Activated naive CD8-positive, alpha-beta T cell treated with anti-CD3 and anti-CD28 coated beads for 36 hours (primary cell): ENCODE data around the gene PNRC2. TPM values are rescaled to one million over a fixed set of nuclear protein-coding genes. Genes with fewer than 3 reads are reported as not detected.
A peak's percentile ranks its signal among the peaks of the same experiment; 100 is the strongest.
"Not testable (repeated sequence)": the region's sequence is repeated elsewhere in the genome, so short reads cannot be mapped to it uniquely, and the experiment has no call there.

Source experiments
- DNase-seq: peaks from one replicate; pipeline ENCODE4 v3.0.0; 2021
- H3K27ac Mint-ChIP-seq: one replicate; pipeline ENCODE4 v1.8.0; 2022; ENCODE audit warnings: mild to moderate bottlenecking, moderate library complexity, mixed read lengths
- H3K27me3 Mint-ChIP-seq: one replicate; pipeline ENCODE4 v1.8.0; 2022; ENCODE audit warnings: mild to moderate bottlenecking, mixed read lengths
- H3K36me3 Mint-ChIP-seq: one replicate; pipeline ENCODE4 v1.8.0; 2021; ENCODE audit warnings: mild to moderate bottlenecking, mixed read lengths
- H3K4me1 Mint-ChIP-seq: one replicate; pipeline ENCODE4 v1.8.0; 2021; ENCODE audit warnings: mixed read lengths
- H3K4me3 Mint-ChIP-seq: one replicate; pipeline ENCODE4 v1.8.0; 2022; ENCODE audit warnings: mild to moderate bottlenecking, moderate library complexity, mixed read lengths
- H3K9me3 Mint-ChIP-seq: one replicate; pipeline ENCODE4 v1.8.0; 2022; ENCODE audit warnings: mixed read lengths
- total RNA-seq, 2 experiments: library from RNA; stranded (reverse); gene quantifications; one replicate each; pipeline ENCODE4 v1.2.3, GENCODE V29; 2021

Gene PNRC2
- total RNA-seq, 2 experiments from 2014 or later = 162 to 165 TPM

GRCh38 chr1:23964790-23965740 lies 5.4 kb downstream of the PNRC2 start:
- no peaks in the 10 kb centered on the region for H3K27me3 Mint-ChIP-seq
- H3K27ac Mint-ChIP-seq = peak overlapping the region; percentile 76
- peaks cover 69% of the 10 kb centered on the region for H3K4me1 Mint-ChIP-seq
- no peak for DNase-seq
- peaks cover 51% of the 10 kb centered on the region for H3K36me3 Mint-ChIP-seq
- H3K9me3 Mint-ChIP-seq = no peaks in the 10 kb centered on the region
- peak overlapping the region; percentile 39 for H3K4me3 Mint-ChIP-seq

- no peaks in the 10 kb centered on the region for H3K9me3 Mint-ChIP-seq
- H3K4me1 Mint-ChIP-seq = peaks cover 59% of the 10 kb centered on the region
- H3K36me3 Mint-ChIP-seq = peaks cover 38% of the 10 kb centered on the region
- no peak for DNase-seq
- peak overlapping the region; percentile 11 for H3K27ac Mint-ChIP-seq
- H3K27me3 Mint-ChIP-seq = no peaks in the 10 kb centered on the region
- H3K4me3 Mint-ChIP-seq = no peak overlapping the region
These were observed 7.4 kb downstream of the PNRC2 start for GRCh38 chr1:23966973-23967493.

GRCh38 chr1:23967871-23968270 lies 8.2 kb downstream of the PNRC2 start:
- Mint-ChIP-seq H3K9me3 (no peaks in the 10 kb centered on the region), H3K27ac (peak overlapping the region; percentile 47), H3K4me3 (no peak overlapping the region), H3K27me3 (no peaks in the 10 kb centered on the region), H3K36me3 (peaks cover 38% of the 10 kb centered on the region), H3K4me1 (peaks cover 58% of the 10 kb centered on the region)
- no peak for DNase-seq

- H3K27me3 Mint-ChIP-seq = peaks cover 3% of the 10 kb centered on the region
These were observed 17.7 kb downstream of the PNRC2 start for GRCh38 chr1:23977187-23977853.

GRCh38 chr1:23977854-23978191 lies 18.2 kb downstream of the PNRC2 start:
- Mint-ChIP-seq H3K9me3 (no peaks in the 10 kb centered on the region), H3K4me1 (peaks cover 47% of the 10 kb centered on the region), H3K36me3 (peaks cover 59% of the 10 kb centered on the region), H3K27me3 (peaks cover 3% of the 10 kb centered on the region), H3K4me3 (peak overlapping the region; percentile 97), H3K27ac (peak overlapping the region; percentile 100)
- no peak for DNase-seq

More at GRCh38 chr1:23977187-23977853, 17.7 kb downstream of the PNRC2 start:
- no peaks in the 10 kb centered on the region for H3K9me3 Mint-ChIP-seq
- H3K36me3 Mint-ChIP-seq = peaks cover 62% of the 10 kb centered on the region
- peaks cover 49% of the 10 kb centered on the region for H3K4me1 Mint-ChIP-seq
- DNase-seq = no peak
- peak overlapping the region; percentile 100 for H3K27ac Mint-ChIP-seq
- H3K4me3 Mint-ChIP-seq = peak overlapping the region; percentile 97

- Mint-ChIP-seq H3K4me3 (peak overlapping the region; percentile 97), H3K4me1 (peaks cover 45% of the 10 kb centered on the region), H3K36me3 (peaks cover 53% of the 10 kb centered on the region), H3K9me3 (no peaks in the 10 kb centered on the region), H3K27me3 (peaks cover 3% of the 10 kb centered on the region), H3K27ac (peak overlapping the region; percentile 100)
- DNase-seq = no peak
These were observed 19.2 kb downstream of the PNRC2 start for GRCh38 chr1:23978805-23979204.

- Mint-ChIP-seq H3K36me3 (peaks cover 48% of the 10 kb centered on the region), H3K9me3 (no peaks in the 10 kb centered on the region), H3K27me3 (peaks cover 3% of the 10 kb centered on the region), H3K27ac (peak overlapping the region; percentile 100), H3K4me3 (peak overlapping the region; percentile 97), H3K4me1 (peaks cover 41% of the 10 kb centered on the region)
- DNase-seq = no peak
These were observed 19.8 kb downstream of the PNRC2 start for GRCh38 chr1:23979387-23979880.

- peak; percentile 98 for DNase-seq
- Mint-ChIP-seq H3K27me3 (peaks cover 3% of the 10 kb centered on the region), H3K9me3 (no peaks in the 10 kb centered on the region), H3K4me3 (peak within 1 kb of the TSS; percentile 97), H3K4me1 (peaks cover 36% of the 10 kb centered on the region), H3K36me3 (peaks cover 41% of the 10 kb centered on the region), H3K27ac (peak within 1 kb of the TSS; percentile 100)
These were observed 20.5 kb downstream of the PNRC2 start, which contains the start of gene SRSF10 for GRCh38 chr1:23979881-23980727. Gene SRSF10, minus strand, starts transcription at chr1:23980327. Its CDS starts 72 bp downstream, at chr1:23980255.

GRCh38 chr1:23980728-23981070 lies 21.1 kb downstream of the PNRC2 start:
- Mint-ChIP-seq H3K27me3 (peaks cover 3% of the 10 kb centered on the region), H3K4me1 (peaks cover 33% of the 10 kb centered on the region), H3K27ac (peak overlapping the region; percentile 100), H3K9me3 (no peaks in the 10 kb centered on the region), H3K36me3 (peaks cover 41% of the 10 kb centered on the region), H3K4me3 (peak overlapping the region; percentile 97)
- DNase-seq = peak; percentile 69

GRCh38 chr1:23984417-23985186 lies 25.0 kb downstream of the PNRC2 start:
- H3K4me3 Mint-ChIP-seq = no peak overlapping the region
- H3K27ac Mint-ChIP-seq = no peak overlapping the region
- H3K9me3 Mint-ChIP-seq = no peaks in the 10 kb centered on the region
- H3K27me3 Mint-ChIP-seq = peaks cover 3% of the 10 kb centered on the region
- peaks cover 11% of the 10 kb centered on the region for H3K4me1 Mint-ChIP-seq
- peaks cover 6% of the 10 kb centered on the region for H3K36me3 Mint-ChIP-seq
- no peak for DNase-seq

- not testable (repeated sequence) for DNase-seq, H3K36me3 Mint-ChIP-seq, H3K4me3 Mint-ChIP-seq, H3K4me1 Mint-ChIP-seq, H3K9me3 Mint-ChIP-seq, H3K27ac Mint-ChIP-seq, H3K27me3 Mint-ChIP-seq
These were observed 27.4 kb downstream of the PNRC2 start for GRCh38 chr1:23987038-23987437.

GRCh38 chr1:23989263-23989662 lies 29.6 kb downstream of the PNRC2 start:
- peaks cover 3% of the 10 kb centered on the region for H3K4me1 Mint-ChIP-seq
- H3K27me3 Mint-ChIP-seq = no peaks in the 10 kb centered on the region
- H3K9me3 Mint-ChIP-seq = no peaks in the 10 kb centered on the region
- H3K4me3 Mint-ChIP-seq = no peak overlapping the region
- H3K27ac Mint-ChIP-seq = no peak overlapping the region
- DNase-seq = no peak
- H3K36me3 Mint-ChIP-seq = no peaks in the 10 kb centered on the region

- H3K4me3 Mint-ChIP-seq, H3K27me3 Mint-ChIP-seq, H3K27ac Mint-ChIP-seq, H3K9me3 Mint-ChIP-seq, H3K4me1 Mint-ChIP-seq, DNase-seq, H3K36me3 Mint-ChIP-seq: not testable (repeated sequence)
These were observed 32.4 kb downstream of the PNRC2 start for GRCh38 chr1:23992011-23992410.

- no peaks in the 10 kb centered on the region for H3K27me3 Mint-ChIP-seq
- no peak for DNase-seq
- H3K9me3 Mint-ChIP-seq = no peaks in the 10 kb centered on the region
- H3K4me1 Mint-ChIP-seq = peaks cover 11% of the 10 kb centered on the region
- no peaks in the 10 kb centered on the region for H3K36me3 Mint-ChIP-seq
- no peak overlapping the region for H3K4me3 Mint-ChIP-seq
- H3K27ac Mint-ChIP-seq = no peak overlapping the region
These were observed 35.8 kb downstream of the PNRC2 start for GRCh38 chr1:23995431-23995837.
